ENCODE measurements around the gene ATP6V0E1.
"Not testable (repeated sequence)": the region's sequence is repeated elsewhere in the genome, so short reads cannot be mapped to it uniquely, and the experiment has no call there.

Gene ATP6V0E1

DNA sequence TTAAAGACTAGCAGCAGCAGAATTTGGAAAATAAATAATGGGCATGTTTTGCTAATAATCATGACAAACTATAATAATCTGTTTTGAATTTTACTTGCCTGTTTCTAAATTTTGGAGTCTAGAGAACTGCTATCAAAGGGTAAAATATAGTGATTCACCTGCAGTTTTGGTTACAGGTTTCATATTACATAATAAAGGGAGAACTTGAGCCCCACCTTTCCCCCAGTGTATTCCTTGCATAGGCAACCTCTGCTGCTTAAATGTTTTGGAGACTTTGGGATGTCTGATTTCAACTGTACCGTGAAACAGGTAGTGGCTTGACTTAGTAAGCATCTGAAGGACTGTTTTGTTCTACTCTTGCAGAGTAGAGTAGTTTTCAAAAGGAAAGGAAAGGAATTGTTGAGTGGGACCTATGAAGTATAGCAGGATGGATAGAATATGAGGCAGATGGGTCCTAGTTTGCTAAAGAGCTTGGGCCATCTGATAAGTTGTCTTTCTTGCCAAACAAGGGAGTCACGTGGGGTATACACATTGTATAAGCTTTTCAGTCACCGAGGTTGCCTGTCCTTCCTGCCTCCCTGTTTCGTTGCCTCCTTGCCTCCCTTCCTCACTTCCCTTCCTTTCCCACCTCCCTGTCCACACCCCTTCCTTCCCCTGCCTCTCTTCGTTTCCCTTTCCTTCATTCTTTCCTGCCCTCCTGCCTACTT, 91.7 kb downstream of the ATP6V0E1 start:
- TF ChIP-seq, protein P1, sequence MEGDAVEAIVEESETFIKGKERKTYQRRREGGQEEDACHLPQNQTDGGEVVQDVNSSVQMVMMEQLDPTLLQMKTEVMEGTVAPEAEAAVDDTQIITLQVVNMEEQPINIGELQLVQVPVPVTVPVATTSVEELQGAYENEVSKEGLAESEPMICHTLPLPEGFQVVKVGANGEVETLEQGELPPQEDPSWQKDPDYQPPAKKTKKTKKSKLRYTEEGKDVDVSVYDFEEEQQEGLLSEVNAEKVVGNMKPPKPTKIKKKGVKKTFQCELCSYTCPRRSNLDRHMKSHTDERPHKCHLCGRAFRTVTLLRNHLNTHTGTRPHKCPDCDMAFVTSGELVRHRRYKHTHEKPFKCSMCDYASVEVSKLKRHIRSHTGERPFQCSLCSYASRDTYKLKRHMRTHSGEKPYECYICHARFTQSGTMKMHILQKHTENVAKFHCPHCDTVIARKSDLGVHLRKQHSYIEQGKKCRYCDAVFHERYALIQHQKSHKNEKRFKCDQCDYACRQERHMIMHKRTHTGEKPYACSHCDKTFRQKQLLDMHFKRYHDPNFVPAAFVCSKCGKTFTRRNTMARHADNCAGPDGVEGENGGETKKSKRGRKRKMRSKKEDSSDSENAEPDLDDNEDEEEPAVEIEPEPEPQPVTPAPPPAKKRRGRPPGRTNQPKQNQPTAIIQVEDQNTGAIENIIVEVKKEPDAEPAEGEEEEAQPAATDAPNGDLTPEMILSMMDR (IDR thresholded peaks at IDR 0.05; ENCODE audit: extremely low read depth, insufficient read depth, missing control alignments) = no peak
- in situ Hi-C loops (cut with MboI; ENCODE audit: low pct_unique_long_range_greater_than_20kb, low sequenced_read_pairs, unreplicated experiment) = no loop called here
- DNase-seq (ENCODE audit: low spot score) = no peak

- in situ Hi-C loops (cut with MboI; ENCODE audit: low pct_unique_long_range_greater_than_20kb, low sequenced_read_pairs, unreplicated experiment) = no loop called here
- no peak for DNase-seq (ENCODE audit: low spot score)
- TF ChIP-seq, protein P1 (IDR thresholded peaks at IDR 0.05; ENCODE audit: extremely low read depth, insufficient read depth, missing control alignments) = no peak
Observed at GRCh38 chr5:173075970-173076369, 92.4 kb downstream of the ATP6V0E1 start.

DNA sequence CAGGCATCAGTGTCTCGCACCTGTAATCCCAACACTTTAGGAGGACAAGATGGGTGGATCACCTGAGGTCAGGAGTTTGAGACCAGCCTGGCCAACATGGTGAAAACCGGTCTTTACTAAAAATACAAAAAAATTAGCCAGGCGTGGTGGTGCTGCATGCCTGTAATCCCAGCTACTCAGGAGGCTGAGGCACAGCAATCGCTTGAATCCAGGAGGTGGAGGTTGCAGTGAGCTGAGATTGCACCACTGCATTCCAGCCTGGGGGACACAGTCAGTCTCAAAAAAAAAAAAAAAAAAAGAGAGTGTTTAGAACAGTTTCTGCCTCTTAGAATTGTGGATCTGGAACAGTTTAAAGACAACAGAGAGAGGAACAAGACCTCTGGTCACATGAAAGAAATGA, 92.9 kb downstream of the ATP6V0E1 start:
- in situ Hi-C loops (cut with MboI; ENCODE audit: low pct_unique_long_range_greater_than_20kb, low sequenced_read_pairs, unreplicated experiment); DNase-seq (ENCODE audit: low spot score): not testable (repeated sequence)

- TF ChIP-seq, protein P1 (IDR thresholded peaks at IDR 0.05; ENCODE audit: extremely low read depth, insufficient read depth, missing control alignments) = no peak
- no peak for DNase-seq (ENCODE audit: low spot score)
- in situ Hi-C loops (cut with MboI; ENCODE audit: low pct_unique_long_range_greater_than_20kb, low sequenced_read_pairs, unreplicated experiment) = no loop called here
Observed at GRCh38 chr5:173078878-173079277, 95.3 kb downstream of the ATP6V0E1 start.

Measured in GM13977 (cell line).